Esophagus muscularis mucosa (tissue), 4 donors: ENCODE results near the gene CDK14.

Source experiments
- EP300 ChIP-seq: sonication (generic); formaldehyde crosslinking; IDR thresholded peaks from one replicate; pipeline ENCODE4 v1.6.1; 2017; ENCODE audit warnings: antibody characterized with exemption
- POLR2A ChIP-seq: fragments of 450-650 bp; IDR thresholded peaks from one replicate; pipeline ENCODE4 v1.6.1; 2017; ENCODE audit warnings: antibody characterized with exemption, moderate library complexity, mild to moderate bottlenecking, low read depth
- TF ChIP-seq, protein P1 (sequence below), 3 experiments: fragments of 200-600 bp in 2 of 3; fragments of 450-650 bp in 1 of 3; sonication (generic) in 2 of 3; IDR thresholded peaks; one replicate each; pipeline ENCODE4 v1.5.1; 2017 to 2019; ENCODE audit warnings: antibody characterized with exemption in 3 of 3, mild to moderate bottlenecking in 2 of 3, moderate library complexity in 1 of 3

DNA sequence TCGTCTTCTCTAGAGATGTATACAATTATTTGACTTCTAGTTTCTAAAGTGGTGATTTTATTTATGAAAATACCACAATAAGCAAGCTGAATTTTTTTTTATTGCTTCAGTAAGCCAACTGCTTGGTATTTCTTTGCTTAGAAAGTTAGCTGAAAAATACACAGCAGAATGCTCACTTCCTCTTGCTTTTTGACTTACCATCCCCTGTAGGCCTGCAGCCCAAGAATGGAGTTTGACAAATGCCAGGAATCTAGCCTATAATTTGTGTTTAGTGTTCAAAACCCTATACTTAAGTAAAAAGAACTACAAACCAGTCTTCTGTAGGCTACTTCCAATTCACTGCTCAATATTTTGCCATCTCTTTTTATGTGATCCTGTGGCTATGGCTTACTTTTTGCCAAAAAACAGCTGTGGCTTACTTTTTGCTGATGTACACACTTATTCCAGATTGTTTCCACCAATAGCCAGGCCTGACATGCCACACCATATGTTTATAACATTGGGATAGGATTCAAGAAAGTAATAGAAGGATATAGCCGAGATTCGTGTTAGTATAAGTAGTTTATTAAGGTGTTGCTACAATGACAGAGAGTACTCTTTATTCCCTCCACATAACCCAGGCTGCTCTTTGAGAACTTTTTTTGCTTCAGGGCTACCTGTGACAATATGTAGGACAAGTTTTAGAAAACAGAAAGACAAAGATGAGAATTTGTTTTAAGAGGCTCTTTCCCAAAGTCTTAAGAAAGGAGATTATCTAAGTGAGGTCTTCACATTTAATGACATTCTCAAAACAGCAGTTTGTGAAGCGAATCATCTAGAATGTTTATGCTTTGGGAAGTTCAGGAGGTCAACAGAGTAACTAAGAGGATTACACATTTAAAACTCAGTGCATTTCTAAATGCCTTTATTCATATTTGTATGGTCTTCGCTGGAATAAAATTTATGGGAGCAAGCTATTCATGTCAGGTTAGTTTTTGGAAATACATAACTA is 404.2 kb downstream of the CDK14 start:
- TF ChIP-seq, protein P1, sequence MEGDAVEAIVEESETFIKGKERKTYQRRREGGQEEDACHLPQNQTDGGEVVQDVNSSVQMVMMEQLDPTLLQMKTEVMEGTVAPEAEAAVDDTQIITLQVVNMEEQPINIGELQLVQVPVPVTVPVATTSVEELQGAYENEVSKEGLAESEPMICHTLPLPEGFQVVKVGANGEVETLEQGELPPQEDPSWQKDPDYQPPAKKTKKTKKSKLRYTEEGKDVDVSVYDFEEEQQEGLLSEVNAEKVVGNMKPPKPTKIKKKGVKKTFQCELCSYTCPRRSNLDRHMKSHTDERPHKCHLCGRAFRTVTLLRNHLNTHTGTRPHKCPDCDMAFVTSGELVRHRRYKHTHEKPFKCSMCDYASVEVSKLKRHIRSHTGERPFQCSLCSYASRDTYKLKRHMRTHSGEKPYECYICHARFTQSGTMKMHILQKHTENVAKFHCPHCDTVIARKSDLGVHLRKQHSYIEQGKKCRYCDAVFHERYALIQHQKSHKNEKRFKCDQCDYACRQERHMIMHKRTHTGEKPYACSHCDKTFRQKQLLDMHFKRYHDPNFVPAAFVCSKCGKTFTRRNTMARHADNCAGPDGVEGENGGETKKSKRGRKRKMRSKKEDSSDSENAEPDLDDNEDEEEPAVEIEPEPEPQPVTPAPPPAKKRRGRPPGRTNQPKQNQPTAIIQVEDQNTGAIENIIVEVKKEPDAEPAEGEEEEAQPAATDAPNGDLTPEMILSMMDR (IDR thresholded peaks at IDR 0.05) = no peak
- TF ChIP-seq POLR2A (no peak), EP300 (no peak)
